ENCODE measurements around the gene ZC3HAV1L.
A peak's percentile ranks its signal among the peaks of the same experiment; 100 is the strongest.

The ZC3HAV1L gene

DNA sequence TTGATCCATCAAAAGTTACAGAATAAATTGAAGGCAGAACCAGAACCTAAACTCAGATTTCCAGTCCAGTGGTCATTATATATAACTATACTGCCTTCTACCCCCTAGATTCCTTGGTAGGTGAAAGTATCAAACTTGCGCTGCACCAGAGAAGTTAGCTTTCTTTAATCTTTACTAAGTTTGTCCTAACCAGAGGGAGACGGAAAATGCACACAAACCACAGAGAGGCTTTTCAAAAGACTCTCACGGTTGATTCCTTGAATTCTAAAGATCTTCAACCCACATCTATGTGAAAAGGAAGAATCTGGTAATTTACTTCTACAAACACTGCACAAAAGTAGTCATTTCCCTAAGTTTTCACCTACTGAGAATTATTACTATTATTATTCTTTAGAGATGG is 36.4 kb downstream of the ZC3HAV1L start:
- TF ChIP-seq, protein P1, sequence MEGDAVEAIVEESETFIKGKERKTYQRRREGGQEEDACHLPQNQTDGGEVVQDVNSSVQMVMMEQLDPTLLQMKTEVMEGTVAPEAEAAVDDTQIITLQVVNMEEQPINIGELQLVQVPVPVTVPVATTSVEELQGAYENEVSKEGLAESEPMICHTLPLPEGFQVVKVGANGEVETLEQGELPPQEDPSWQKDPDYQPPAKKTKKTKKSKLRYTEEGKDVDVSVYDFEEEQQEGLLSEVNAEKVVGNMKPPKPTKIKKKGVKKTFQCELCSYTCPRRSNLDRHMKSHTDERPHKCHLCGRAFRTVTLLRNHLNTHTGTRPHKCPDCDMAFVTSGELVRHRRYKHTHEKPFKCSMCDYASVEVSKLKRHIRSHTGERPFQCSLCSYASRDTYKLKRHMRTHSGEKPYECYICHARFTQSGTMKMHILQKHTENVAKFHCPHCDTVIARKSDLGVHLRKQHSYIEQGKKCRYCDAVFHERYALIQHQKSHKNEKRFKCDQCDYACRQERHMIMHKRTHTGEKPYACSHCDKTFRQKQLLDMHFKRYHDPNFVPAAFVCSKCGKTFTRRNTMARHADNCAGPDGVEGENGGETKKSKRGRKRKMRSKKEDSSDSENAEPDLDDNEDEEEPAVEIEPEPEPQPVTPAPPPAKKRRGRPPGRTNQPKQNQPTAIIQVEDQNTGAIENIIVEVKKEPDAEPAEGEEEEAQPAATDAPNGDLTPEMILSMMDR (IDR thresholded peaks at IDR 0.05; ENCODE audit: insufficient read depth, low read depth, low read length, missing control alignments): no peak
- DNase-seq (ENCODE audit: low read depth): no peak
- H3K4me3 ChIP-seq (ENCODE audit: low read depth, low read length): no peak overlapping the region

DNA sequence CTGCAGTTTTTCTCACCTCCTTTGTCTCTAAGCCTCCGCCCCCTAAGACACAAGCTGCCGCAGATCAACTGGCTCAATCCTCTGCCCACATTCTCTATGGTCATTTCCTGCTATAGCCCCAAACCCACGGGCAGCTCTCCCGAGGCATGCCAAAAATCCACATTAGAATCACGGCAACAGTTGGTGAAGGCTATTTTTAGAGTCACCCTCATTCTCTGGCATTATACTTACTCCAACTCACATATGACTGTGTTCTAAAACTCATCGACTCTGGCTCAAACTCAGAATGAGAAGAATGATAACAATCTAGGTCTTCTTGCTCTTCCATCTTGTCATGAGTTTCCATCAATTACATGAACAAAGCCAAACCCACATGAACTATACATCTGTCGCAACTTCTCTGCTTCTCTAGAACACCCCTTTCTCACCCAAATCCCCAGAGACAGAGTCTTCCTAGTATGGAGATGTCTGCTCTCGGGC is 43.8 kb downstream of the ZC3HAV1L start:
- TF ChIP-seq, protein P1 (IDR thresholded peaks at IDR 0.05; ENCODE audit: insufficient read depth, low read depth, low read length, missing control alignments): no peak
- H3K4me3 ChIP-seq (ENCODE audit: low read depth, low read length): no peak overlapping the region
- DNase-seq (ENCODE audit: low read depth): no peak

DNA sequence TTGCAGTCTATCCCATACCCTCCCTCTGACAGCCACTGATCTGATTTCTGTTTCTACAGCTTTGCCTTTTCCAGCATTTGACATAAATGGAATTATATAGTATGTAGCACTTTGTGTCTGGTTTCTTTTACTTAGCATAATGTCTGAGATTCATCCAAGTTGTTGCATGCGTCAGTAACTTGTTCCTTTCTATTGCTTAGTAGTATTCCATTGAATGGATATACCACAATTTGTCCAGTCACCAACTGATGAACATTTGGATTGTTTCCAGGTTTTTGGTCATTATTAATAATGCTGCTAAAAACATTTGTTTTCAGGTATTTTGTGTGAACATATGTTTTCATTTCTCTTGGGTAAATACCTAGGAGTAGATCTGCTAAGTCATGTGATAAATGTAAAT is 48.2 kb downstream of the ZC3HAV1L start:
- DNase-seq (ENCODE audit: low read depth): no peak
- no peak overlapping the region for H3K4me3 ChIP-seq (ENCODE audit: low read depth, low read length)
- TF ChIP-seq, protein P1 (IDR thresholded peaks at IDR 0.05; ENCODE audit: insufficient read depth, low read depth, low read length, missing control alignments): no peak

DNA sequence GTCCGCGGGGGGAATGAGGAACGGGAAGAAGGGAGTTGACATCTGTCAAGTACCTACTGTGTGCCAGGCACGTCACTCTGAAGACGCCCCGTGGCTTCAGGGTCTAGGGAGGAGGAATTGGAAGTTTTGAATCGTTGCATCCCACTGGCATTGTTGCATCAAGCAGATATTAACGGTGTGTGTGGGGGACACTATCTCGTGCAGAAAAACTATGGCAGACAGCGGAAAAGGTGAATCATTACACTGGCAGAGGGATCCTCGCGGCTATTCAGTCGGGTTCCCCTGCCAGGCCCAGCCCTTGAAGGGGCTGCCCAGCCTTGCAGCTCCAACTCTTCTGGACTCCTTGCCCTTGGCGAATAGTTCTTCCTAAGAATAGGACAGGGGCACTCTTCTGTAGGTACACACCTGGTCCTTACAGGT is 53.6 kb downstream of the ZC3HAV1L start:
- H3K4me3 ChIP-seq (ENCODE audit: low read depth, low read length): 0 out of 2 replicates have a peak overlapping the region, but pooled peaks have one; percentile 60
- DNase-seq (ENCODE audit: low read depth): no peak
- TF ChIP-seq, protein P1 (IDR thresholded peaks at IDR 0.05; ENCODE audit: insufficient read depth, low read depth, low read length, missing control alignments): no peak

DNA sequence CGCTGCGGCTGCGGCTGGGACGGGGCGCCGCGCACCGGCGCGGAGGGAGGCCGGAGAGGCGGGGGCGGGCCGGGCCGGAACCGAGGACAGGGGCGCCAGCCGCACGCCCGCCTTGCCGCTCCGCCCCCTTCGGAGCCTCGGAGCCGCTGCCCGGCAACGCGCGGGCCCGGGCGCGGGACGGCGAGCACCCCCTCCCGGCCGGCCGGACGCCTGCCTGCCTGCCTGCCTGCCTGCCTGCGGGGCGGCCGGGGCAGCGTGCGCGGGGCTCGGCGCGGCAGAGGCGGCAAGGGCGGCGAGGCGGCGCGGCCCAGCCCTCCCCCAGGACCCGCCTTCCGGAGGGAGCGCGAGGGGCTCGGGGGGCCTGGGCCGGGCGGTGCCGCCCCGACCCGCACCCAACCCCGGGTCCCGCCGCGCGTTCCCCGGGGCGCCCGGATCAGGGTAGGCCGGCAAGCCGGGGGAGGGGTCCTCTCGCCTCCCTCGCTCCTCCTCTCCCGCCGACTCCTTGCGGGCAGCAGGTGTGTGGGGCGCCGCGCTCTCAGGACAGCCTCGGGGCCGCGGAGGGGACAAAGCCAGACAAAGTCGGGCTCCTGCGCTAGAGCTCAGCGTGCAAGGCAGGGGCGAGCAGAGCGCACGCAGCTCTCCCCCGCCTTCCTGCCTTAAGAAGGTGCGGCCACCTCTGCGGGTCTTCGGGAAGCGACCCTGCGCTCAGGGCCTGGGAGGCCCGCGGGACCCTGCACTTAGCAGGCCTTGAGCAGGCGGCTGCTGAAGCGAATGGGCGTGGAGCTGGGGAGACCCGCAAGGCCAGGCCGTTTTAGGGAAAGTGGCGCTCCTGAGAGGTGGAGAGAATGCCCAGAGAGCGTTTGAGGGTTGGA is 54.3 kb downstream of the ZC3HAV1L start, which contains the start of gene KIAA1549:
TSS of gene KIAA1549 (minus strand) at position 58 of the 872 bp plus-strand sequence. CDS start 120 bp downstream, outside the sequence.
- peak; percentile 83 for DNase-seq (ENCODE audit: low read depth)
- H3K4me3 ChIP-seq (ENCODE audit: low read depth, low read length): peak within 1 kb of the TSS; percentile 71
- TF ChIP-seq, protein P1 (IDR thresholded peaks at IDR 0.05; ENCODE audit: insufficient read depth, low read depth, low read length, missing control alignments): peak; percentile 39

DNA sequence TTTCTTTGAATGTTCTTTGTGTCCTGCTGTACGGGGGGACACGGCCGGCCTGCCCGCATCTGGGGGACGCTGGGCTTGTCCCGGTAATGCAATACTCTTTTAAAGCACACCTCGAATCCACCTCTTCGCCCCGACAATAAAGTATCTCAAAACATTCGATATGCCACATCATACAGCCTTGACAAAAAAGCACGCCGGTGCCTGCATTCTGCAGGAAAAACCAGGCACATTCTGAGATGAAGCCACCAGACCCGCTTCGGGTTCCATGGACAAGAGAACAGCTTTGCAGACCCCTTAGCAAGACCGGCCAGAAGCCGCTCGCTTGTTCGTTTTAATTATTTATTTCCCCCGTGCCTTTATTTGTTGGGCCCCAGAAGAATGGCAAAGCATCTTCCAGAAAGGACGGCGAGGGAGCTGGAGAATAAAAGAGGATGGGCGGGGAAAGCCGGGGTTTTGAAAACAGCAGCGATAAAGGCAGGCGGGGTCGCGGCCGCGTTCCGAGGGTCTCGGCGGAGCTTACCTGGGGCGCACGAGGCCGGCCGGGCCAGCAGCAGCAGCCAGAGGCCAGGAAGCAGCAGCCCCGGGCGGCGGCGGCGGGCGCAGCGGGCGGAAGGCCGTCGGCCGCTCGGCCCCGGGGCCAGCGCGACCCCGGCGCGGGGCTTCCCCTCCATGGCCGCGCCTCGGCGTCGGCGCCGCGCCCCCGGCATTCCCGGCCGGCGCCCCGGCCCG is 55.1 kb downstream of the ZC3HAV1L start:
- TF ChIP-seq, protein P1 (IDR thresholded peaks at IDR 0.05; ENCODE audit: insufficient read depth, low read depth, low read length, missing control alignments): no peak
- peak overlapping the region; percentile 71 for H3K4me3 ChIP-seq (ENCODE audit: low read depth, low read length)
- peak; percentile 50 for DNase-seq (ENCODE audit: low read depth)

All from GM12865 (cell line).